Caco-2 (cell line): Measurements from ENCODE around the gene PRKAR1B. TPM values are rescaled to one million over a fixed set of nuclear protein-coding genes. Genes with fewer than 3 reads are reported as not detected.

Source experiments
- BruUV-seq: library from RNA; stranded (reverse); fragments of 400-500 nt; replicated peaks from 2 replicates; lab custom pipeline; 2021; lab: Mats Ljungman, UMichigan
- CTCF ChIA-PET: fragments of 300-600 bp; sonication (Branson Sonifier 250); formaldehyde crosslinking; loops from one replicate; lab custom pipeline; 2022; ENCODE audit warnings: antibody characterized with exemption; lab: Charles Lee
- POLR2A ChIA-PET: fragments of 300-600 bp; sonication (Branson Sonifier 250); formaldehyde crosslinking; loops from one replicate; lab custom pipeline; 2022; ENCODE audit warnings: antibody characterized with exemption; lab: Charles Lee
- DNase-seq, 2 experiments: peaks; one replicate each; pipeline versions ENCODE4 v3.0.0 to v3.0.0-alpha.2; 2020 to 2022
- H3K27me3 ChIP-seq: replicated peaks from 2 replicates; pipeline ENCODE4 v1.6.0; 2011; ENCODE audit warnings: low read length; ENCODE audit not compliant: control insufficient read depth, insufficient read depth
- H3K36me3 ChIP-seq: 2 replicates; pipeline ENCODE4 v1.5.1; 2011; ENCODE audit warnings: low read length; ENCODE audit not compliant: control insufficient read depth, insufficient read depth
- H3K4me1 ChIP-seq: fragments of 250-450 bp; sonication (Bioruptor Pico); 2 replicates; pipeline ENCODE4 v1.5.1; 2020; ENCODE audit warnings: mild to moderate bottlenecking
- H3K4me3 ChIP-seq: 2 replicates; pipeline ENCODE4 v1.5.1; 2011; ENCODE audit warnings: low read depth, mild to moderate bottlenecking, control low read depth, low read length
- H3K9me3 ChIP-seq: fragments of 250-450 bp; sonication (Bioruptor Pico); 2 replicates; pipeline ENCODE4 v1.5.1; 2020; ENCODE audit warnings: mild to moderate bottlenecking, moderate library complexity
- H3K27ac Mint-ChIP-seq: one replicate; pipeline ENCODE4 v1.8.0; 2022; ENCODE audit warnings: mixed read lengths; ENCODE audit not compliant: unreplicated experiment
- H3K27me3 Mint-ChIP-seq: one replicate; pipeline ENCODE4 v1.8.0; 2022; ENCODE audit warnings: mixed read lengths; ENCODE audit not compliant: insufficient read depth, unreplicated experiment
- H3K36me3 Mint-ChIP-seq: one replicate; pipeline ENCODE4 v1.8.0; 2022; ENCODE audit warnings: mild to moderate bottlenecking, mixed read lengths; ENCODE audit not compliant: insufficient read depth, unreplicated experiment
- H3K4me1 Mint-ChIP-seq: one replicate; pipeline ENCODE4 v1.8.0; 2022; ENCODE audit warnings: low read depth, mixed read lengths; ENCODE audit not compliant: unreplicated experiment
- H3K4me3 Mint-ChIP-seq: one replicate; pipeline ENCODE4 v1.8.0; 2022; ENCODE audit warnings: mild to moderate bottlenecking, moderate library complexity, mixed read lengths; ENCODE audit not compliant: unreplicated experiment
- H3K9me3 Mint-ChIP-seq: one replicate; pipeline ENCODE4 v1.8.0; 2022; ENCODE audit warnings: mixed read lengths; ENCODE audit not compliant: unreplicated experiment
- CTCF ChIP-seq, 2 experiments: fragments of 200-600 bp in 1 of 2; IDR thresholded peaks; 1 replicate in 1 of 2; 2 replicates in 1 of 2; pipeline versions ENCODE4 v1.5.1 to v1.8.0; 2011 to 2022; ENCODE audit warnings: antibody characterized with exemption in 1 of 2, control low read depth in 1 of 2, inconsistent platforms in 1 of 2, low read depth in 1 of 2, low read length in 1 of 2, mild to moderate bottlenecking in 1 of 2, moderate library complexity in 1 of 2; ENCODE audit not compliant: insufficient read depth in 1 of 2, severe bottlenecking in 1 of 2, unreplicated experiment in 1 of 2
- intact Hi-C: fragments of 100-400 bp; cut with micrococcal nuclease; formaldehyde crosslinking; loops from one replicate; pipeline ENCODE4 v1.10.0; 2022; ENCODE audit not compliant: unreplicated experiment
- total RNA-seq: library from RNA; stranded (reverse); gene quantifications from 2 replicates; pipeline ENCODE4 v1.2.3, GENCODE V29; 2022

PRKAR1B gene
- total RNA-seq, 1 experiment from 2014 or later, result 56.6 TPM

GRCh38 chr7:531777-532176, 195.3 kb downstream of the PRKAR1B start:
- peaks cover 11% of the 10 kb centered on the region; the same call in 1 of the 2 replicates for H3K9me3 ChIP-seq
- H3K4me1 ChIP-seq, result peaks cover 11% of the 10 kb centered on the region
- Mint-ChIP-seq H3K27ac (no peak overlapping the region), H3K36me3 (no peaks in the 10 kb centered on the region), H3K27me3 (no peaks in the 10 kb centered on the region), H3K4me1 (no peaks in the 10 kb centered on the region), H3K9me3 (no peaks in the 10 kb centered on the region), H3K4me3 (no peak overlapping the region)
- TF ChIP-seq CTCF (IDR thresholded peaks at IDR 0.05; ENCODE audit: insufficient read depth in 1 of 2, low read depth in 1 of 2, low read length in 1 of 2, severe bottlenecking in 1 of 2, unreplicated experiment in 1 of 2), result no peak
- intact Hi-C loops, result no loop called here
- CTCF ChIA-PET, result no interaction called here
- DNase-seq, result no peak
- H3K27me3 ChIP-seq, result no peaks in the 10 kb centered on the region
- H3K4me3 ChIP-seq, result no peak overlapping the region
- POLR2A ChIA-PET, result no interaction called here
- H3K36me3 ChIP-seq, result no peaks in the 10 kb centered on the region
- BruUV-seq, result no TSS peak

- ChIA-PET POLR2A (no interaction called here), CTCF (no interaction called here)
- Histone ChIP-seq H3K36me3 (no peaks in the 10 kb centered on the region), H3K4me3 (no peak overlapping the region), H3K4me1 (peaks cover 20% of the 10 kb centered on the region), H3K27me3 (no peaks in the 10 kb centered on the region), H3K9me3 (peaks cover 11% of the 10 kb centered on the region; the same call in 1 of the 2 replicates)
- no peaks in the 10 kb centered on the region for H3K27me3 Mint-ChIP-seq
- no peak for DNase-seq
- H3K4me3 Mint-ChIP-seq, result no peak overlapping the region
- no peak overlapping the region for H3K27ac Mint-ChIP-seq
- no peaks in the 10 kb centered on the region for H3K4me1 Mint-ChIP-seq
- H3K36me3 Mint-ChIP-seq, result no peaks in the 10 kb centered on the region
- no peak for TF ChIP-seq CTCF (IDR thresholded peaks at IDR 0.05; ENCODE audit: insufficient read depth in 1 of 2, low read depth in 1 of 2, low read length in 1 of 2, severe bottlenecking in 1 of 2, unreplicated experiment in 1 of 2)
- H3K9me3 Mint-ChIP-seq, result no peaks in the 10 kb centered on the region
- intact Hi-C loops, result no loop called here
- BruUV-seq, result no TSS peak
Observed at GRCh38 chr7:528451-528850, 198.6 kb downstream of the PRKAR1B start.

- Mint-ChIP-seq H3K27me3 (no peaks in the 10 kb centered on the region), H3K4me1 (no peaks in the 10 kb centered on the region), H3K36me3 (no peaks in the 10 kb centered on the region), H3K27ac (no peak overlapping the region), H3K9me3 (no peaks in the 10 kb centered on the region), H3K4me3 (no peak overlapping the region)
- CTCF ChIA-PET, result no interaction called here
- peaks cover 11% of the 10 kb centered on the region; the same call in 1 of the 2 replicates for H3K9me3 ChIP-seq
- DNase-seq, result no peak
- BruUV-seq, result no TSS peak
- intact Hi-C loops, result no loop called here
- TF ChIP-seq CTCF (IDR thresholded peaks at IDR 0.05; ENCODE audit: insufficient read depth in 1 of 2, low read depth in 1 of 2, low read length in 1 of 2, severe bottlenecking in 1 of 2, unreplicated experiment in 1 of 2), result no peak
- no peaks in the 10 kb centered on the region for H3K36me3 ChIP-seq
- H3K4me1 ChIP-seq, result peaks cover 18% of the 10 kb centered on the region
- no peaks in the 10 kb centered on the region for H3K27me3 ChIP-seq
- POLR2A ChIA-PET, result no interaction called here
- no peak overlapping the region for H3K4me3 ChIP-seq
Observed at GRCh38 chr7:527723-528122, 199.4 kb downstream of the PRKAR1B start.
